Activated T-cell treated with anti-CD3 and anti-CD28 coated beads, Interleukin-2, amount 50 U/mL, for 4 hours (primary cell): Measurements from ENCODE around the gene OR10A2. TPM values are rescaled to one million over a fixed set of nuclear protein-coding genes. Genes with fewer than 3 reads are reported as not detected.
"Not testable (repeated sequence)": the region's sequence is repeated elsewhere in the genome, so short reads cannot be mapped to it uniquely, and the experiment has no call there.

Source experiments
- ATAC-seq, 2 donors: fragments of 200-7000 bp; cut with Tn5 transposase; one replicate each; pipeline ENCODE4 v1.10.0; 2021
- DNase-seq: peaks from one replicate; pipeline ENCODE4 v3.0.0-alpha.2; 2020
- H3K27me3 Mint-ChIP-seq: one replicate; pipeline ENCODE4 v1.8.0; 2021; ENCODE audit warnings: low read depth, mixed read lengths
- H3K36me3 Mint-ChIP-seq: one replicate; pipeline ENCODE4 v1.8.0; 2022; ENCODE audit warnings: mixed read lengths; ENCODE audit not compliant: insufficient read depth
- H3K4me1 Mint-ChIP-seq: one replicate; pipeline ENCODE4 v1.8.0; 2021; ENCODE audit warnings: low read depth, mixed read lengths
- H3K4me3 Mint-ChIP-seq: one replicate; pipeline ENCODE4 v1.8.0; 2021; ENCODE audit warnings: mild to moderate bottlenecking, moderate library complexity, mixed read lengths
- H3K9me3 Mint-ChIP-seq: one replicate; pipeline ENCODE4 v1.8.0; 2021; ENCODE audit warnings: mixed read lengths
- total RNA-seq, 3 donors: library from RNA; stranded (reverse); gene quantifications; one replicate each; pipeline ENCODE4 v1.2.1, GENCODE V29; 2021

The OR10A2 gene
- total RNA-seq, 3 donors from 2014 or later = not detected

DNA sequence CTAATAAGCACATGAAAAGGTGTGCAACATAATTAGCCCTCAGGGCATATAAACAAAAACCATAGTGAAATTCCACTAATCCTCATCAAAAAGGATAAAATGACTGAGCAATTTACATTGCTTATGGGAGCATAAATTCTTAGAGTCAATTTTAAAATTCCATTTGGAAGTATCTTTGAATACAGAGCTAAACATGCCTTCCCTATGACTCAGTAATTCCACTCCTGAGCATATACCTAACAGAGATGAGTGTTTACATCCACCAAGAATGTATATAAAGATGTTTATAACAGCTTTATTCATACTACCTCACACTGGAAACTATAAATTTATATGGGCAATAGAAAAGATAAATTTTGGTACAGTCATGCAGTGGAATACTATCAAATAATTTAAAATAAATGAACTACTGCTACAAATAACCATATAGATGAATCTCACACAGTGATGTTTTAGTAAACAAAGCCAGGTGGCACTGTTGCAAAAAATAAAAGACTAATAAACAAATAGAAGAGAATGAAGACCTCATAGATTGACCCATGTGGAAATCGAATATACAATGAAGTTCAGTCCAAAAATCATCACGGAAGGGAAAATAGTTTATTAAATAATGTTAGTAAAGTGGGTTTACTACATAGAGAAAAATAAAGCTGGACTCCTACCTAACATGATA, 37.6 kb downstream of the OR10A2 start:
- Mint-ChIP-seq H3K9me3 (no peaks in the 10 kb centered on the region), H3K36me3 (no peaks in the 10 kb centered on the region), H3K4me1 (no peaks in the 10 kb centered on the region), H3K27me3 (peaks cover 11% of the 10 kb centered on the region), H3K4me3 (no peak overlapping the region)
- DNase-seq (no peak), ATAC-seq (no peak)

DNA sequence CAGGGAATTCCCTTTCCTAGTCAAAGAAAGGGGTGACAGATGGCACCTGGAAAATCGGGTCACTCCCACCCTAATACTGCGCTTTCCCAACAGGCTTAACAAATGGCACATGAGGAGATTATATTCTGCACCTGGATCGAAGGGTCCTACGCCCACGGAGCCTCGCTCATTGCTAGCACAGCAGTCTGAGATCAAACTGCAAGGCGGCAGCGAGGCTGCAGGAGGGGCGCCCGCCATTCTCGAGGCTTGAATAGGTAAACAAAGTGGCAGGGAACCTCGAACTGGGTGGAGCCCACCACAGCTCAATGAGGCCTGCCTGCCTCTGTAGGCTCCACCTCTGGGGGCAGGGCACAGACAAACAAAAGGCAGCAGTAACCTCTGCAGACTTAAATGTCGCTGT, 41.9 kb downstream of the OR10A2 start:
- H3K36me3 Mint-ChIP-seq, H3K4me1 Mint-ChIP-seq, H3K4me3 Mint-ChIP-seq, DNase-seq, H3K9me3 Mint-ChIP-seq, ATAC-seq, H3K27me3 Mint-ChIP-seq: not testable (repeated sequence)

DNA sequence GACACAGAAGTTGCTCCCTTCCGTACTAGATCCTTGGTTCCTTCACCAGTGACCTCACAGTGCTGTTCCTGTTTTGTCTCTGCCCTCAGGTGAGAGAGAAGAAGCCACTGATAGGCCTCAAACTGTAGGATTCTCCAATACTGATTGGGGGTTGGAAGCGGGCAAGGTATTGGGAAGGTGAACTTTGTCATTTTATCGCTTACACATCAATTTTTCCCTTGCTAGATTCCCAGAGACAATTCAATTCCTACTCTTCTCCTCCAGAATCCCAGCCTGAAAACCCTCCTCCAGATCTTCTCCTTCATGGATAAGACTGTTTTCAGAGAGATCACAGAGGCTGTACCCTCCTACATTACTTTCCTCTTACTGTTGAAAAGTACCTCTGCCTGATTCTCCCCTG, 48.5 kb downstream of the OR10A2 start:
- no peaks in the 10 kb centered on the region for H3K4me1 Mint-ChIP-seq
- H3K9me3 Mint-ChIP-seq = no peaks in the 10 kb centered on the region
- no peaks in the 10 kb centered on the region for H3K27me3 Mint-ChIP-seq
- no peaks in the 10 kb centered on the region for H3K36me3 Mint-ChIP-seq
- DNase-seq = no peak
- H3K4me3 Mint-ChIP-seq = no peak overlapping the region
- no peak for ATAC-seq

DNA sequence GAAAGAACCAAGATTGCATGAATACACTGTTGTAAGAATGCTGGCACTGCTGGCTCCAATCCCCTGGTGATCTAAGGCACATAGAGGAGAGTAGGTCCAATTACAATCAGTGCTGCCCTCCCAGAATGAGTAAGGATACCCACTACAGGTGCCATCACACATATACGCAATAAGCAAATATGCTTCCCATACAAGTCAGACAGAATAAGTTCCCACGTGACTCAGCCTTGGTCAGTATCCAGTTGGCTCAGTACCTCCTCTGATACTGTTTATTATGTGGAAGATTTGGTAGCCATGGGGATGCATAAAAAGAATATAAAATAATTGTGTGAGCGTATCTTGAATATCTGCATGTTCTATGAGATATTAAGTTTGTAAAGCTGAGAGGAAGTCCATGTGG, 49.1 kb downstream of the OR10A2 start:
- Mint-ChIP-seq H3K9me3 (no peaks in the 10 kb centered on the region), H3K4me1 (no peaks in the 10 kb centered on the region), H3K4me3 (no peak overlapping the region), H3K27me3 (no peaks in the 10 kb centered on the region), H3K36me3 (no peaks in the 10 kb centered on the region)
- no peak for DNase-seq
- ATAC-seq = no peak

DNA sequence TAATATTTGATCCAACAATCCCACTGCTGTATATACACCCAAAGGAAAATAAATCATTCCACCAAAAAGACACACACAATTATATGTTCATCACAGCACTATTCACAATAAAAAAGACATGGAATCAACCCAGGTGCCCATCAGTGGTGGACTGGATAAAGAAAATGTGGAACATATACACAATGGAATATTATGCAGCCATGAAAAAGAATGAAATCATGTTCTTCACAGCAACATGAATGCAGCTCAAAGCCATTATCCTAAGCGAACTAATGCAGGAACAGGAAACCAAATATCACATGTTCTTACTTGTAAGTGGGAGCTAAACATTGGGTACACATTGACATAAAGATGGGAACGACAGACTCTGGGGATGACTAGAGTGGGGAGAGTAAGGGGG, 56.8 kb downstream of the OR10A2 start:
- ATAC-seq (no peak), DNase-seq (no peak)
- H3K4me1 Mint-ChIP-seq = no peaks in the 10 kb centered on the region
- peaks cover 5% of the 10 kb centered on the region for H3K9me3 Mint-ChIP-seq
- H3K27me3 Mint-ChIP-seq = peaks cover 22% of the 10 kb centered on the region
- no peak overlapping the region for H3K4me3 Mint-ChIP-seq
- no peaks in the 10 kb centered on the region for H3K36me3 Mint-ChIP-seq

DNA sequence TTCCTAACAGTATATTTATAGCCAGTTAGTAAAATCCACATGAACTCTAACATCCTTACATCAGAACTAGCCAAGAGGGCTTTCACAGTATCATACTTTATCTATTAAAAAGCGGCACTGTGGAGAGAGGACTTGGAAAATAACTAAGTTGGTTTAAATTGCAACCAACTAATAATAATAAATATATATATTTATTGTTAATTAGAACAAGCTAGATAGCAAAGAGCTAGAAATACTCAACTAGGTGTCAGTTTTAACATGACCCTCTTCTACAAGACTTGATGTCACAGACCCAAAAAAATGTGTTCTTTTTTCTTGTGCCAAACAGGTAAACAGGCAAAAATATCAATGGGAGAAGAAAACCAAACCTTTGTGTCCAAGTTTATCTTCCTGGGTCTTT, 57.8 kb downstream of the OR10A2 start, which contains the start of gene OR2D3:
Gene OR2D3, plus strand, starts transcription at position 301 of the 400 bp plus-strand sequence. Its CDS starts 0 bp downstream, at position 301.
- H3K4me3 Mint-ChIP-seq = no peak within 1 kb of the TSS
- peaks cover 28% of the 10 kb centered on the region for H3K27me3 Mint-ChIP-seq
- no peaks in the 10 kb centered on the region for H3K36me3 Mint-ChIP-seq
- H3K4me1 Mint-ChIP-seq = peaks cover 2% of the 10 kb centered on the region
- peaks cover 5% of the 10 kb centered on the region for H3K9me3 Mint-ChIP-seq
- ATAC-seq (no peak), DNase-seq (no peak)

Other genes starting within 250 kb of the OR10A2 start
- gene TPP1, start 243.6 kb upstream of the OR10A2 start, total RNA-seq = 10 to 100 TPM; 25.4 to 35.6 (median 27.3) TPM
- under 1 TPM; 0.28 to 0.40 (median 0.33) TPM for gene DCHS1, start 207.2 kb upstream of the OR10A2 start, total RNA-seq
- gene MRPL17, start 179.7 kb upstream of the OR10A2 start, total RNA-seq = 100 to 1,000 TPM; 149 to 162 (median 156) TPM
- gene OR2AG2, start 91.1 kb upstream of the OR10A2 start, total RNA-seq = under 1 TPM in 1 of 3 donors, not detected in 2; 0.16 TPM
- gene OR2AG1, start 80.0 kb upstream of the OR10A2 start, total RNA-seq = not detected
- gene OR6A2, start 63.4 kb upstream of the OR10A2 start, total RNA-seq = not detected
- not detected for gene OR10A5, start 17.4 kb upstream of the OR10A2 start, total RNA-seq
- not detected for gene OR10A4, start 13.6 kb downstream of the OR10A2 start, total RNA-seq
- not detected for gene OR2D2, start 29.4 kb downstream of the OR10A2 start, total RNA-seq
- gene OR2D3, start 57.9 kb downstream of the OR10A2 start, total RNA-seq = not detected
- gene ZNF215, start 63.4 kb downstream of the OR10A2 start, total RNA-seq = under 1 TPM; 0.05 to 0.76 (median 0.40) TPM
- not detected for gene ZNF214, start 157.3 kb downstream of the OR10A2 start, total RNA-seq
- not detected for gene NLRP14, start 157.4 kb downstream of the OR10A2 start, total RNA-seq
- gene RBMXL2, start 225.9 kb downstream of the OR10A2 start, total RNA-seq = not detected